ENCODE results near the gene GSN.
A peak's percentile ranks its signal among the peaks of the same experiment; 100 is the strongest.

GSN gene

GRCh38 chr9:121274851-121275250, 6.9 kb downstream of the GSN start:
- DNase-seq, result no peak

- DNase-seq, result no peak
These were observed 8.1 kb downstream of the GSN start for GRCh38 chr9:121275781-121276658.

- DNase-seq, result no peak
These were observed 9.1 kb downstream of the GSN start for GRCh38 chr9:121277026-121277425.

- DNase-seq, result no peak
These were observed 9.7 kb downstream of the GSN start for GRCh38 chr9:121277518-121278295.

- DNase-seq, result peak; percentile 84 to 86
These were observed 10.7 kb downstream of the GSN start for GRCh38 chr9:121278477-121279261.

- DNase-seq, result no peak
These were observed 11.9 kb downstream of the GSN start for GRCh38 chr9:121279776-121280388.

- no peak for DNase-seq
These were observed 13.0 kb downstream of the GSN start for GRCh38 chr9:121280715-121281613.

- no peak for DNase-seq
These were observed 13.8 kb downstream of the GSN start for GRCh38 chr9:121281614-121282276.

- peak; percentile 77 to 87 for DNase-seq
These were observed 14.5 kb downstream of the GSN start for GRCh38 chr9:121282277-121283079.

- DNase-seq, result peak; percentile 63 to 69
These were observed 15.1 kb downstream of the GSN start for GRCh38 chr9:121283080-121283398.

GRCh38 chr9:121283856-121284732, 16.1 kb downstream of the GSN start:
- peak in 1 of 2 experiments; percentile 9 for DNase-seq

GRCh38 chr9:121284733-121285451, 16.9 kb downstream of the GSN start:
- no peak for DNase-seq

- DNase-seq, result peak; percentile 97 to 98
These were observed 18.1 kb downstream of the GSN start for GRCh38 chr9:121285835-121286687.

- DNase-seq, result no peak
These were observed 18.7 kb downstream of the GSN start for GRCh38 chr9:121286688-121286972.

- peak; percentile 78 to 91 for DNase-seq
These were observed 19.2 kb downstream of the GSN start for GRCh38 chr9:121286973-121287741.

GRCh38 chr9:121288673-121289025, 20.7 kb downstream of the GSN start:
- DNase-seq, result no peak
